Mesothelial cell of epicardium (in vitro differentiated cells): ENCODE measurements around the gene POLR1G. TPM values are rescaled to one million over a fixed set of nuclear protein-coding genes. Genes with fewer than 3 reads are reported as not detected.

Experiments used
- DNase-seq, 2 experiments: peaks; one replicate each; pipeline ENCODE4 v3.0.0; 2021; ENCODE audit warnings: low spot score in 2 of 2; ENCODE audit not compliant: unreplicated experiment in 2 of 2
- H3K27ac Mint-ChIP-seq: 2 replicates; pipeline ENCODE4 v1.8.0; 2021; ENCODE audit warnings: mixed read lengths
- H3K27me3 Mint-ChIP-seq: 2 replicates; pipeline ENCODE4 v1.8.0; 2021; ENCODE audit warnings: low read depth, mixed read lengths
- H3K36me3 Mint-ChIP-seq: 2 replicates; pipeline ENCODE4 v1.8.0; 2021; ENCODE audit warnings: mixed read lengths
- H3K4me1 Mint-ChIP-seq: 2 replicates; pipeline ENCODE4 v1.8.0; 2021; ENCODE audit warnings: mixed read lengths
- H3K4me3 Mint-ChIP-seq: 2 replicates; pipeline ENCODE4 v1.8.0; 2021; ENCODE audit warnings: mild to moderate bottlenecking, moderate library complexity, mixed read lengths
- H3K9me3 Mint-ChIP-seq: 2 replicates; pipeline ENCODE4 v1.8.0; 2021; ENCODE audit warnings: mixed read lengths
- CTCF ChIP-seq: fragments of 200-600 bp; sonication (generic); IDR thresholded peaks from one replicate; pipeline ENCODE4 v1.5.0; 2021; ENCODE audit warnings: antibody characterized with exemption; ENCODE audit not compliant: unreplicated experiment
- total RNA-seq: library from RNA; stranded (reverse); gene quantifications from 3 replicates; pipeline ENCODE4 v1.2.1, GENCODE V29; 2021

The POLR1G gene
- total RNA-seq, 1 donor from 2014 or later = 6.7 TPM

GRCh38 chr19:45448425-45448756 lies 41.9 kb downstream of the POLR1G start:
- peaks cover 35% of the 10 kb centered on the region for H3K4me1 Mint-ChIP-seq
- no peak for DNase-seq
- H3K4me3 Mint-ChIP-seq = no peak overlapping the region
- TF ChIP-seq CTCF = no peak
- H3K27me3 Mint-ChIP-seq = no peaks in the 10 kb centered on the region
- H3K36me3 Mint-ChIP-seq = no peaks in the 10 kb centered on the region
- H3K9me3 Mint-ChIP-seq = no peaks in the 10 kb centered on the region
- peak overlapping the region; percentile 28 for H3K27ac Mint-ChIP-seq

GRCh38 chr19:45448887-45449299 lies 42.4 kb downstream of the POLR1G start:
- no peak for DNase-seq
- Mint-ChIP-seq H3K27ac (peak overlapping the region; percentile 86), H3K36me3 (no peaks in the 10 kb centered on the region), H3K4me3 (peak overlapping the region; percentile 49), H3K4me1 (peaks cover 38% of the 10 kb centered on the region), H3K9me3 (no peaks in the 10 kb centered on the region), H3K27me3 (no peaks in the 10 kb centered on the region)
- no peak for TF ChIP-seq CTCF

GRCh38 chr19:45450012-45450333 lies 43.5 kb downstream of the POLR1G start:
- TF ChIP-seq CTCF = no peak
- H3K9me3 Mint-ChIP-seq = no peaks in the 10 kb centered on the region
- peaks cover 37% of the 10 kb centered on the region for H3K4me1 Mint-ChIP-seq
- H3K4me3 Mint-ChIP-seq = peak overlapping the region; percentile 93
- no peaks in the 10 kb centered on the region for H3K36me3 Mint-ChIP-seq
- no peak for DNase-seq
- H3K27ac Mint-ChIP-seq = peak overlapping the region; percentile 99
- no peaks in the 10 kb centered on the region for H3K27me3 Mint-ChIP-seq

GRCh38 chr19:45451131-45451849 lies 44.8 kb downstream of the POLR1G start:
- Mint-ChIP-seq H3K9me3 (no peaks in the 10 kb centered on the region), H3K36me3 (no peaks in the 10 kb centered on the region), H3K27ac (peak overlapping the region; percentile 99), H3K27me3 (no peaks in the 10 kb centered on the region), H3K4me3 (peak overlapping the region; percentile 85), H3K4me1 (peaks cover 49% of the 10 kb centered on the region)
- no peak for TF ChIP-seq CTCF
- no peak for DNase-seq

GRCh38 chr19:45451850-45452387 lies 45.5 kb downstream of the POLR1G start:
- no peak for TF ChIP-seq CTCF
- Mint-ChIP-seq H3K27ac (peak overlapping the region; percentile 99), H3K36me3 (no peaks in the 10 kb centered on the region), H3K9me3 (no peaks in the 10 kb centered on the region), H3K4me1 (peaks cover 52% of the 10 kb centered on the region), H3K4me3 (peak overlapping the region; percentile 85), H3K27me3 (no peaks in the 10 kb centered on the region)
- DNase-seq = no peak
